ENCODE results near the gene SERPINB12.

SERPINB12 gene

GRCh38 chr18:63596964-63597363 lies 54.8 kb downstream of the SERPINB12 start:
- Histone ChIP-seq H3K36me3 (ENCODE audit: control insufficient read depth in 2 of 2, insufficient read depth in 2 of 2, low read length in 2 of 2) (no peaks in the 10 kb centered on the region), H3K4me3 (ENCODE audit: low read length in 2 of 2) (no peak overlapping the region), H3K9me3 (ENCODE audit: control insufficient read depth in 2 of 2, low read length in 2 of 2) (no peaks in the 10 kb centered on the region), H3K9ac (ENCODE audit: low read length in 2 of 2) (no peak overlapping the region), H3K27me3 (ENCODE audit: control insufficient read depth in 1 of 2, insufficient read depth in 2 of 2, low read length in 2 of 2) (no peaks in the 10 kb centered on the region), H3K4me1 (ENCODE audit: control insufficient read depth, insufficient read depth, low read length) (no peaks in the 10 kb centered on the region), H3K27ac (ENCODE audit: low read length) (no peak overlapping the region)

GRCh38 chr18:63603355-63603754 lies 61.2 kb downstream of the SERPINB12 start:
- Histone ChIP-seq H3K36me3 (ENCODE audit: control insufficient read depth in 2 of 2, insufficient read depth in 2 of 2, low read length in 2 of 2) (no peaks in the 10 kb centered on the region), H3K9ac (ENCODE audit: low read length in 2 of 2) (no peak overlapping the region), H3K27me3 (ENCODE audit: control insufficient read depth in 1 of 2, insufficient read depth in 2 of 2, low read length in 2 of 2) (no peaks in the 10 kb centered on the region), H3K4me3 (ENCODE audit: low read length in 2 of 2) (no peak overlapping the region), H3K9me3 (ENCODE audit: control insufficient read depth in 2 of 2, low read length in 2 of 2) (no peaks in the 10 kb centered on the region), H3K27ac (ENCODE audit: low read length) (no peak overlapping the region), H3K4me1 (ENCODE audit: control insufficient read depth, insufficient read depth, low read length) (no peaks in the 10 kb centered on the region)

GRCh38 chr18:63603772-63604171 lies 61.6 kb downstream of the SERPINB12 start:
- Histone ChIP-seq H3K4me1 (ENCODE audit: control insufficient read depth, insufficient read depth, low read length) (no peaks in the 10 kb centered on the region), H3K36me3 (ENCODE audit: control insufficient read depth in 2 of 2, insufficient read depth in 2 of 2, low read length in 2 of 2) (no peaks in the 10 kb centered on the region), H3K9me3 (ENCODE audit: control insufficient read depth in 2 of 2, low read length in 2 of 2) (no peaks in the 10 kb centered on the region), H3K4me3 (ENCODE audit: low read length in 2 of 2) (no peak overlapping the region), H3K27ac (ENCODE audit: low read length) (no peak overlapping the region), H3K27me3 (ENCODE audit: control insufficient read depth in 1 of 2, insufficient read depth in 2 of 2, low read length in 2 of 2) (no peaks in the 10 kb centered on the region), H3K9ac (ENCODE audit: low read length in 2 of 2) (no peak overlapping the region)

DNA sequence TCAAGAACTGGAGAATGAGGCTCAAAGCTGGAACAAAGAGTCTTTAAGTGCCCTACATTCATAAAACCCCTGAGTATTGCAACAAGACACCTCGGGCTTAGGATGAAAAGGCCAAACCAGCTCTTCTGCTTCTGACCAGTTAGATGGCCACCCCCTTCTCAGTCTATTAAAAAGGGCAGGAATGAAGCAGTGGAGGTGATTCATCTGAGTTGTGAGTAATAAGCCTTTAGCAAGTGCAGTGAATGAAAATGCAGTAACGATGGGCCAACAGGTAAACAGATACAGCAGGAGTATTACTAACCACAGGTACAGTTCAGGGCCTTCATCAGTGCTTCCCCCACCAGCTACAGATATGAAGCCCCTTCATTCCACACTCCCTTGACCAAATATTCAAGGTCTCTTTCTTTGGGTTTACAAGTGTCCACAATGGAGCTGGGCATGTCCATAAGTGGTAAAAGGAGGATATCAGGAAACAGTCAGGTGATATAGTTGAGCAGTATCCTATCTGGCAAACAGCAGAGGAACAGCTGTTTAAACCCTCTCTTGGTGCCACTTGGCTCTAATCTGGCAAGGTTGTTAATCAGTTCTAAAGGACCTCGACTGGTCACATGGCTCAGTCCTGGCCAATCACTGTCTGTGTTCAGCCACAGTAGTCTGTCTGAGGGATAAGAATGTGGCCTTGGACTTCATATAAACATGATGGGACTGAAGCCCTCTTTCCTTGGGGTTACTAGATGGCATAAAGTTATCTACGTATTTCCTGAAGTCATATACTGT lies 62.8 kb downstream of the SERPINB12 start:
- Histone ChIP-seq H3K9me3 (ENCODE audit: control insufficient read depth in 2 of 2, low read length in 2 of 2) (no peaks in the 10 kb centered on the region), H3K27ac (ENCODE audit: low read length) (no peak overlapping the region), H3K4me1 (ENCODE audit: control insufficient read depth, insufficient read depth, low read length) (no peaks in the 10 kb centered on the region), H3K27me3 (ENCODE audit: control insufficient read depth in 1 of 2, insufficient read depth in 2 of 2, low read length in 2 of 2) (no peaks in the 10 kb centered on the region), H3K9ac (ENCODE audit: low read length in 2 of 2) (no peak overlapping the region), H3K36me3 (ENCODE audit: control insufficient read depth in 2 of 2, insufficient read depth in 2 of 2, low read length in 2 of 2) (no peaks in the 10 kb centered on the region), H3K4me3 (ENCODE audit: low read length in 2 of 2) (no peak overlapping the region)

DNA sequence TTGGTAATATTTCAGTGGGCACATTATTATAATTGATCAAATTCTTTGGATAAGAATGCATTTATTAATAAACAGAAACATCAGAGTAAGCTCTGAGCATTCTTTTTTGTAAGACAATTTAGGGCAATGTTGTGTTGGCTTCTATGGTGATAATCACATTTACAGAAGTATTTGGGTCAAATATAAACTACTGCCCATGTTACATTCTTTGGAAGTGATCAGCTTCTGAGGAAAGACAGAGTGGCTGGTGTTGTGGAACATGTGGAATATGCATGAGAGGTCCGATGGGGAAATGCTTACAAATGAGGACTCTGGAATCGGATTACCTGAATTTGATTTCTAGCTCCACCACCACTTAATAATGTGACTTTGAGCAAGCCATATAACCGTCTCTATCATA lies 64.4 kb downstream of the SERPINB12 start:
- H3K9me3 ChIP-seq (ENCODE audit: control insufficient read depth in 2 of 2, low read length in 2 of 2), result no peaks in the 10 kb centered on the region
- no peaks in the 10 kb centered on the region for H3K36me3 ChIP-seq (ENCODE audit: control insufficient read depth in 2 of 2, insufficient read depth in 2 of 2, low read length in 2 of 2)
- no peaks in the 10 kb centered on the region for H3K4me1 ChIP-seq (ENCODE audit: control insufficient read depth, insufficient read depth, low read length)
- H3K9ac ChIP-seq (ENCODE audit: low read length in 2 of 2), result no peak overlapping the region
- no peak overlapping the region for H3K4me3 ChIP-seq (ENCODE audit: low read length in 2 of 2)
- H3K27ac ChIP-seq (ENCODE audit: low read length), result peak overlapping the region; percentile 19
- H3K27me3 ChIP-seq (ENCODE audit: control insufficient read depth in 1 of 2, insufficient read depth in 2 of 2, low read length in 2 of 2), result no peaks in the 10 kb centered on the region

DNA sequence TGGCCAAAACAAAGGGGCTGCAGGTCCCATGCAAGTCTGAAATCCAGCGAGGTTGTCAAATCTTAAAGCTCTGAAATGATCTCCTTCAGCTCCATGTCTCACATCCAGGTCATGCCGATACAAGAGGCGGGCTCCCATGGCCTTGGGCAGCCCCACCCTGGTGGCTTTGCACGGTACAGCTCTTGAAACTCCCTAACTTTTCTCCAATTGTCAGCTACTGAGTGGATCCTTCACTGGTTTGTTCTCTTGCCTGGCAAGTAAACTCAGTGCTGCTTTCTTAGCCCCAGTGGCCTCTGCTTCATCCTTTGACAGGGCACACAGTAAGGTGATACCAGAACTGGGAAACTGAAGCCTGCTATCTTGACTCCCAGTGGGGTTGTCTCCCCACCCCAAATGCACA lies 71.3 kb downstream of the SERPINB12 start:
- Histone ChIP-seq H3K36me3 (ENCODE audit: control insufficient read depth in 2 of 2, insufficient read depth in 2 of 2, low read length in 2 of 2) (no peaks in the 10 kb centered on the region), H3K9ac (ENCODE audit: low read length in 2 of 2) (no peak overlapping the region), H3K27me3 (ENCODE audit: control insufficient read depth in 1 of 2, insufficient read depth in 2 of 2, low read length in 2 of 2) (no peaks in the 10 kb centered on the region), H3K4me1 (ENCODE audit: control insufficient read depth, insufficient read depth, low read length) (peaks cover 3% of the 10 kb centered on the region), H3K9me3 (ENCODE audit: control insufficient read depth in 2 of 2, low read length in 2 of 2) (no peaks in the 10 kb centered on the region), H3K4me3 (ENCODE audit: low read length in 2 of 2) (no peak overlapping the region), H3K27ac (ENCODE audit: low read length) (no peak overlapping the region)

- Histone ChIP-seq H3K36me3 (ENCODE audit: control insufficient read depth in 2 of 2, insufficient read depth in 2 of 2, low read length in 2 of 2) (no peaks in the 10 kb centered on the region), H3K27me3 (ENCODE audit: control insufficient read depth in 1 of 2, insufficient read depth in 2 of 2, low read length in 2 of 2) (no peaks in the 10 kb centered on the region), H3K9ac (ENCODE audit: low read length in 2 of 2) (no peak overlapping the region), H3K27ac (ENCODE audit: low read length) (no peak overlapping the region), H3K4me1 (ENCODE audit: control insufficient read depth, insufficient read depth, low read length) (peaks cover 3% of the 10 kb centered on the region), H3K4me3 (ENCODE audit: low read length in 2 of 2) (no peak overlapping the region), H3K9me3 (ENCODE audit: control insufficient read depth in 2 of 2, low read length in 2 of 2) (peaks cover 7 to 11% of the 10 kb centered on the region in 2 donors)
These were observed 75.1 kb downstream of the SERPINB12 start for GRCh38 chr18:63617049-63617914.

DNA sequence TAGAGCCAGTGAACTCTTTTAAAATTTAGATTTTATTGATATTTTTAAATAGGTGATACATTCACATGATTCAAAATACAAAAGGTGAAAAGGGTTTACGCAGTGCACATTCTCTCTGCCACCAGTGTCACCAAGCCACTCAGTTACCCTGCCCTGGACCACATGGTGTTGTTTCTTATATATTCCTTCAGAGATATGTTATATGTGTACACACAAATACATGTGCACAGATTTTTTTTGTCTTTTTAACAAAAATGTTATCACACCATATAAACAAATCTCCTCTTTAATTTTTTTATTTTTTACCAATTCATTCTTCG lies 75.7 kb downstream of the SERPINB12 start:
- Histone ChIP-seq H3K9me3 (ENCODE audit: control insufficient read depth in 2 of 2, low read length in 2 of 2) (peaks cover 7 to 11% of the 10 kb centered on the region in 2 donors), H3K9ac (ENCODE audit: low read length in 2 of 2) (no peak overlapping the region), H3K36me3 (ENCODE audit: control insufficient read depth in 2 of 2, insufficient read depth in 2 of 2, low read length in 2 of 2) (no peaks in the 10 kb centered on the region), H3K4me1 (ENCODE audit: control insufficient read depth, insufficient read depth, low read length) (peaks cover 3% of the 10 kb centered on the region), H3K4me3 (ENCODE audit: low read length in 2 of 2) (no peak overlapping the region), H3K27ac (ENCODE audit: low read length) (no peak overlapping the region), H3K27me3 (ENCODE audit: control insufficient read depth in 1 of 2, insufficient read depth in 2 of 2, low read length in 2 of 2) (no peaks in the 10 kb centered on the region)
